Measurements from ENCODE around the gene CERT1. TPM values are rescaled to one million over a fixed set of nuclear protein-coding genes. Genes with fewer than 3 reads are reported as not detected.

CERT1 gene
- total and polyA plus RNA-seq, 4 donors = 16.1 to 86.2 (median 46.1) TPM

DNA sequence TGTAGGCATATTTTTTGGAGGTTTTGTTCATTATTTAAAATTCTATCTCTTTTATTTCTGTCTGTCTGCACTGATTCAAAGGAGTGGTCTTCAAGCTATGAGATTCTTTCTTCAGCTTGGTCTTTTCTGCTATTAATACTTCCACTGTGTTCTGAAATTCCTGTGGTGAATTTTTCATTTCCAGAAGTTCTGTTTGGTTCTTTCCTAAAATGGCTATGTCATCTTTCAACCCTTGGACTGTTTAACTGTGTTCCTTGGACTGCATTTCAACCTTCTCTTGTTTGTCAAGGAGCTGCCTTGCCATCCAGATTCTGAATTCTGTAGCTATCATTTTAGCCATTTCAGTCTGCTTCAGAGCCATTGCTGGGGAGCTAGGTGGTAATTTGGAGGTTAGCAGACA, 76.3 kb downstream of the CERT1 start:
- Histone ChIP-seq H3K27ac (ENCODE audit: low read depth in 1 of 2, low read length in 1 of 2) (no peak overlapping the region), H3K36me3 (ENCODE audit: control insufficient read depth in 4 of 4, insufficient read depth in 4 of 4, low read length in 4 of 4) (peaks cover 0 to 3% (median under 1%) of the 10 kb centered on the region in 4 donors), H3K4me3 (no peak overlapping the region), H3K9me3 (ENCODE audit: control insufficient read depth in 4 of 4, insufficient read depth in 3 of 4, low read length in 3 of 4) (no peaks in the 10 kb centered on the region), H3K9ac (ENCODE audit: insufficient read depth in 1 of 2, low read length in 2 of 2) (no peak overlapping the region), H3K27me3 (ENCODE audit: control insufficient read depth in 3 of 3, insufficient read depth in 3 of 3, low read length in 2 of 3) (no peaks in the 10 kb centered on the region), H3K4me1 (ENCODE audit: control insufficient read depth in 5 of 5, insufficient read depth in 5 of 5, low read length in 5 of 5) (peaks cover 0 to 5% (median 0%) of the 10 kb centered on the region in 5 donors)
- TF ChIP-seq, protein P1, sequence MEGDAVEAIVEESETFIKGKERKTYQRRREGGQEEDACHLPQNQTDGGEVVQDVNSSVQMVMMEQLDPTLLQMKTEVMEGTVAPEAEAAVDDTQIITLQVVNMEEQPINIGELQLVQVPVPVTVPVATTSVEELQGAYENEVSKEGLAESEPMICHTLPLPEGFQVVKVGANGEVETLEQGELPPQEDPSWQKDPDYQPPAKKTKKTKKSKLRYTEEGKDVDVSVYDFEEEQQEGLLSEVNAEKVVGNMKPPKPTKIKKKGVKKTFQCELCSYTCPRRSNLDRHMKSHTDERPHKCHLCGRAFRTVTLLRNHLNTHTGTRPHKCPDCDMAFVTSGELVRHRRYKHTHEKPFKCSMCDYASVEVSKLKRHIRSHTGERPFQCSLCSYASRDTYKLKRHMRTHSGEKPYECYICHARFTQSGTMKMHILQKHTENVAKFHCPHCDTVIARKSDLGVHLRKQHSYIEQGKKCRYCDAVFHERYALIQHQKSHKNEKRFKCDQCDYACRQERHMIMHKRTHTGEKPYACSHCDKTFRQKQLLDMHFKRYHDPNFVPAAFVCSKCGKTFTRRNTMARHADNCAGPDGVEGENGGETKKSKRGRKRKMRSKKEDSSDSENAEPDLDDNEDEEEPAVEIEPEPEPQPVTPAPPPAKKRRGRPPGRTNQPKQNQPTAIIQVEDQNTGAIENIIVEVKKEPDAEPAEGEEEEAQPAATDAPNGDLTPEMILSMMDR (IDR thresholded peaks at IDR 0.05; ENCODE audit: control extremely low read depth, extremely low read depth) = no peak
- no peak for DNase-seq
- no peak for ATAC-seq (ENCODE audit: insufficient read depth, low FRiP score)

DNA sequence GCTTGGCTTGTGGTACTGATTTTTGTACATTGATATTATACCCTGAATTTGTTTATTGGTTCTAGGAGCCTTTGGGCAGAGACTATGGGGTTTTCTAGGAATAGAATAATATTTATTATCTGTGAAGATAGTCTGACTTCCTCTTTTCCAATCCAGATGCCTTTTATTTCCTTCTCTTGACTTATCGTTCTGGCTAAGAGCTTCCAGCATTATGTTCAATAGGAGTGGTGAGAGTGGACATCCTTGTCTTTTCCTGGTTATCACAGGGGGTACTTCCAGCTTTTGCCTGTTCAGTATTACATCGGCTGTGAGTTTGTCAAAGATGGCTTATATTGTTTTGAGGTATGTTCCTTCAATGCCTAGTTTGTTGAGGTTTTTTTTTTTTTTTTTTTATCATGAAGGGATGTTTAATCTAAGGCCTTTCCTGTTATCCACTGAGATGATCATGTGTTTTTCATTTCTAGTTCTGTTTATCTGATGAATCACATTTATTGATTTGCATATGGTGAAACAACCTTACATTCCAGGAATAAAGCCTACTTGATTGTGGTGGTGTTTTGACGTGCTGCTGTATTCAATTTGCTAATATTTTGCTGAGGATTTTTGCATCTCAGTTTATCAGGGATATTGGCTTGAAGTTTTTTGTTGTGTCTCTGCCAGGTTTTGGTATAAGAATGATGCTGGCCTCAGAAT, 77.5 kb downstream of the CERT1 start:
- 52 to 68% methylated on average over 3 of the region's 3 CpGs for WGBS, 2 donors
- Histone ChIP-seq H3K27me3 (ENCODE audit: control insufficient read depth in 3 of 3, insufficient read depth in 3 of 3, low read length in 2 of 3) (no peaks in the 10 kb centered on the region), H3K9me3 (ENCODE audit: control insufficient read depth in 4 of 4, insufficient read depth in 3 of 4, low read length in 3 of 4) (no peaks in the 10 kb centered on the region), H3K27ac (ENCODE audit: low read depth in 1 of 2, low read length in 1 of 2) (no peak overlapping the region), H3K4me1 (ENCODE audit: control insufficient read depth in 5 of 5, insufficient read depth in 5 of 5, low read length in 5 of 5) (peaks cover 0 to 5% (median 0%) of the 10 kb centered on the region in 5 donors), H3K9ac (ENCODE audit: insufficient read depth in 1 of 2, low read length in 2 of 2) (no peak overlapping the region), H3K4me3 (no peak overlapping the region), H3K36me3 (ENCODE audit: control insufficient read depth in 4 of 4, insufficient read depth in 4 of 4, low read length in 4 of 4) (peaks cover 0 to 3% (median under 1%) of the 10 kb centered on the region in 4 donors)
- ATAC-seq (ENCODE audit: insufficient read depth, low FRiP score) = no peak
- TF ChIP-seq, protein P1 (IDR thresholded peaks at IDR 0.05; ENCODE audit: control extremely low read depth, extremely low read depth) = no peak
- no peak for DNase-seq

DNA sequence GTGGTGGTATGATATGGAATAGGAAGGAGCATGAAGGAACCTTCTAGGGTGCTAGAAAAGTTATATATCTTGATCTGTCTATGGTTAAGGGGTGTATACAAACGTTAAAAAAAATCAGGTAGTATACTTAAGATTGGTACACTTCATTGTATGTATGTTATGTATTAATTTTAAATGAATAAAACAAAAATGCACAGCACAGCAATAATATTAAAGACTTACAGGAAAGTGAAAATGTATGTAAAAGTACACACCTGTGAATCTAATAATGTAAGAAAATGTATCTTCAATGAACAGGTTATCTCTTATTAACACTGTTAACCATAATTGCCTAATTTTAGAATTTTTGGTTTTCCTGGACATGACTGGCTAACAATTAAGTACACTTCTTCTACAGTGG, 97.2 kb downstream of the CERT1 start:
- Histone ChIP-seq H3K9ac (ENCODE audit: insufficient read depth in 1 of 2, low read length in 2 of 2) (no peak overlapping the region), H3K27me3 (ENCODE audit: control insufficient read depth in 3 of 3, insufficient read depth in 3 of 3, low read length in 2 of 3) (no peaks in the 10 kb centered on the region), H3K36me3 (ENCODE audit: control insufficient read depth in 4 of 4, insufficient read depth in 4 of 4, low read length in 4 of 4) (peaks cover 6 to 14% (median 11%) of the 10 kb centered on the region in 4 donors), H3K4me3 (no peak overlapping the region), H3K4me1 (ENCODE audit: control insufficient read depth in 5 of 5, insufficient read depth in 5 of 5, low read length in 5 of 5) (peaks cover 0 to 6% (median 0%) of the 10 kb centered on the region in 5 donors), H3K27ac (ENCODE audit: low read depth in 1 of 2, low read length in 1 of 2) (no peak overlapping the region), H3K9me3 (ENCODE audit: control insufficient read depth in 4 of 4, insufficient read depth in 3 of 4, low read length in 3 of 4) (no peaks in the 10 kb centered on the region)
- WGBS, 2 donors = 96% methylated on average over 1 of the region's 1 CpG
- ATAC-seq (ENCODE audit: insufficient read depth, low FRiP score) = no peak
- TF ChIP-seq, protein P1 (IDR thresholded peaks at IDR 0.05; ENCODE audit: control extremely low read depth, extremely low read depth) = no peak
- no peak for DNase-seq
